Skin of body (tissue), 2 donors: ENCODE measurements around the gene VAMP5. TPM values are rescaled to one million over a fixed set of nuclear protein-coding genes. Genes with fewer than 3 reads are reported as not detected.
"Not testable (repeated sequence)": the region's sequence is repeated elsewhere in the genome, so short reads cannot be mapped to it uniquely, and the experiment has no call there.

Source experiments
- DNase-seq: peaks from one replicate; lab custom pipeline; 2025; lab: John Stamatoyannopoulos, UW
- total RNA-seq: library from RNA; depleted of rRNA; stranded (reverse); fragments of >200 nt; gene quantifications from one replicate; pipeline ENCODE4 v1.2.3, GENCODE V29; 2014

The VAMP5 gene
- total RNA-seq, 1 donor from 2014 or later = 8.9 TPM

DNA sequence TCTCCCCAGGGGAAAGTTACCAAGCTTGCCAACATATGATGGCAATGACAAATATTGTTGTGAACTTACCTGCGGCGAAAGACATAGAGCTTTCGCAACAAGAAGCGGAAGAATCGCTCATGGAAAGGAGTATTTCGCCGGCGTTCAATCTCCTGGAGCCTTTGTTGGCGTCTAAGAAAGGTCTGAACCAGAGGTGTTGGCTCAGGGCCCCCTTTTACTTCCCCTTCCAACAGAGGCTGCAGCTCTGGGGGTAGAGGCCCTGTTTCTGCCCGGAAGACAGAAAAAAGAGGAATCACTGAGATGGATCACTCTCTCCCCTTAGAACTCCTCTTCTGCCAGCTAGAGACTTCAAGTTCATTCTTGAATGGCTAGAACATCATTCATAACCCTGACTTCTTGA is 33.7 kb upstream of the VAMP5 start:
- no peak for DNase-seq

DNA sequence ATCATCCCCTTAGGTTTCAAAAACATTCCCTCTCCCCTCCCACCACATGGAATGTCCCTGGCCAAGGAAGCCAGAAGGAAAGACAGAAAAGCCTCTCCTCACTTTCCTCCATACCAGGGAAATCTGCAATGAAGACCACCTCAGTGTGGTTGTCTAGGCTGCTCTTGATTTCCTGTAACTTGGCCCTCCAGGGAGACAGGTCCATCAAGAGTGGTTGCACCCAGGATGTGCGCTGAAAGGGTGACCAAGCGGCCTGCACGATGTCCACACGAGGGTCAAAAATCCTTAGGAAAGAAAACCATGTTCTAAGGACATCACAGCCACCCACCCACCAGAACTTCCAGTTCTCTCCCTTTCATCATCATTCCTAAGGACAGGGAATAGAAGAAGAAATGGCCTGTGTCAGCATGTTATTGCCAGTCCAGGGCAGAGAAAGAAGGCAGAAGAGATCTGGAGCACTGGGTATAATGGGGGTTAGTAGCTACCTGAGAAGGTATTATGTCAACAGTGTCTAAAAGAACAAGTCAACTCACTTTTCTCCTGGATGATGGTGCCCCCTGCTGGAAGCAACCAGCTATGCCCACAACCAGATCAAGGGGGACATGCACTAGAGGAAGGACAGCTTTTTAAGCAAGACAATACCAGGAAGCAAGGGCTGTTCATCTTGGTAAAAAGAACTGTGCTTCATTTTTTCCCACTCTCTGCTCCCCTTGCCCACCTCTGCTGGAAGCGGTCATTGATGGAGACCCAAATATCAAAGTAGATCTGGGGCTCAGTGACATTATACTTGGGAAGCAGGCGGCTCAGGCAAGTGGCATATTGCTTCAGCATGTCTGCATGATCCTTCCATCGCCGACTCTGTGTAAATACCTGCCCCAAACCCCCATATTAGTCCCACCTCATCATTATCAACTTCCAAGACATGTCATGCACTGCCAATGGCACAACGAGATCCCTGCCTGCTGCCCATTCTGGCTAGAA is 32.2 kb upstream of the VAMP5 start:
- peak; percentile 66 for DNase-seq

DNA sequence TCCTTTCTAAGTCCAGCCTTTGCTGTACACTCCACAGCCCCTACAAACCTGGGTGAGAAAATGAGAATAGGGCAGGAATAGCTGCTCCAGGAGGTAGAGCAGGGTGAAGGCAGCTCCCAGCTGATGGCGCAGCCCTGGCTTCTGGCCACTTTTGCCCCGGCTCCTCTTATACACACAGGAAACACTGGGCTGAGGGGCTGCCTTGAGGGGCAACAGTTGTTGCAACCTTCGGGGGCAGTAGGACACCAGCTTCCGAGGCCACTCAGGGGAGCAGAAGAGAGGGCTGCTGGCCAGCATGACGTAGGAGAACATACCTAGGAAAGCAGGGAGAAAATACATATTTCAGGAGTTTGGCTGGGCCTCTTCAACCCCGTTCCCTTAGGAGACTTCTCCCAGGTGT is 31.0 kb upstream of the VAMP5 start:
- no peak for DNase-seq

DNA sequence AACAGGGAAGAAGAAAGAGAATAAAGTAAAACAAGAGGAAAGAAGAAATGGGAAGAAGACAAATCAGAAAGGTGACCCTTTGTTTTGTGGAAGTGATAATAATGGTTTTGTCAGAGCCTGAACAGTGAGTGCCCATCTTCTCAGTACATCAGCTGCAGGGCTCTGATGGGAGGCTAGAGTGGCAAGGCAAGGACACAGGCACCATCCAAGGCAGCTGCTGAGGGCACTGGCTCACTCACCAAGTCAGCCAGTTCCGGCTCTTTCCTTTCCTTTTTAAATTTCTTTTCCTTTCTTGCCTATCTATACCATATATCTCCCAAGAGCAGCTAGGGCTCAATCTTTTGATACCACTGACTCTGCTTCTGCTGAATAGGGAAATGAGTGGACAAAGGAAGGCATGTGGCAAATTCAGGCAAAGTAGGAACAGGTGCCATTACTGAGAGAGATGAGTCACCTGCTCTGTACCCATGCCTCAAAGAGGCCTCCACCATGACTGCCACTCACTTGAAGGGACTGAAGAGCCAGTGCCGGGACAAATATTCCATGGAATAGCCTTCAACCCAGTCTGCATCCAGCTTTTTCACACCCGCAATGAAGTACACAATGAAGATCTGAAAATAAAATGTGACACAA is 29.1 kb upstream of the VAMP5 start:
- no peak for DNase-seq

DNA sequence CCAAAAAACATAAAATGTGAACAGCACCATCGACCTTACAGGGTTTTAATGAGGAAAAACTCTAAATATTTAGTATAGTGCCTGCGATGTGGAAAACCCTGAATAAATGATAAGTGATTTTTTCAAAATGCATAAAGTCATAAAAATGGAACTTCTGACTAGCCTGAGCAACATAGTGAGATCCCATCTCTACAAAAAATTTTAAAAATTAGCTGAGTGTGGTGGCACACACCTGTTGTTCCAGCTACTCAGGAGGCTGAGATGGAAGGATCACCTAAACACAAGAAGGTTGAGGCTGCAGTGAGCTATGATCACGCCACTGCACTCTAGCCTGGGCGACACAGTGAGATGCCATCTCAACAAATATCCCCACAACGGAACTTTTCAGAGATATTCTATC is 27.1 kb upstream of the VAMP5 start:
- no peak for DNase-seq

DNA sequence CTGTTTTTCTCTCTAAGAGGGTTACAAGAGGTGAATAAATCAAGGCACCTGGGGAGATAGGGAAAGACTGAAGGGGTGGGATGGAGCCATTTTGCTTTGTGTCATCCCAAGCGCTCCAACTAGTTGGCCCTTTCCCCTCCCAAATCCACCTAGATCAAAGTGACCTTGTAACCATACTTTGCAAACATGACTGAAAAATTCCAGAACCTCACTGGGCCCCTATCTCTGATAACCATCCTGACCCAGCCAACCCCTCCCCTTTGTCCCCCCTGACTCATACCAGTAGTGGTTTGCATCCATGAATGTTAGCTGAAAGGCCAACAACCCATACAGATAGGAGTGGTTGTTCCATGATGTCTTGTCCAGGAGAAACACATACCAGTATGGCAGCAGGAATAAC is 26.1 kb upstream of the VAMP5 start:
- DNase-seq = no peak

DNA sequence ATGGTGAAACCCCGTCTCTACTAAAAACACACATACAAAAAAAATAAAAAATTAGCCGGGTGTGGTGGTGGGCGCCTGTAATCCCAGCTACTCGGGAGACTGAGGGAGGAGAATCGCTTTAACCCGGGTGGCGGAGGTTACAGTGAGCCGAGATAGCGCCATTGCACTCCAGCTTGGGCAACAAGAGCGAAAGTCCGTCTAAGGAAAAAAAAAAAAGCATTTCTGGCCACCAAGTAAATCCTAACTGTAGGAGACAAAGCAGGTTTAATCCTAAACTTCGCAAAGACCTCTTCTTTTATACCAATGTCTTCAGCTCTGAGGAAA is 23.9 kb upstream of the VAMP5 start:
- not testable (repeated sequence) for DNase-seq

DNA sequence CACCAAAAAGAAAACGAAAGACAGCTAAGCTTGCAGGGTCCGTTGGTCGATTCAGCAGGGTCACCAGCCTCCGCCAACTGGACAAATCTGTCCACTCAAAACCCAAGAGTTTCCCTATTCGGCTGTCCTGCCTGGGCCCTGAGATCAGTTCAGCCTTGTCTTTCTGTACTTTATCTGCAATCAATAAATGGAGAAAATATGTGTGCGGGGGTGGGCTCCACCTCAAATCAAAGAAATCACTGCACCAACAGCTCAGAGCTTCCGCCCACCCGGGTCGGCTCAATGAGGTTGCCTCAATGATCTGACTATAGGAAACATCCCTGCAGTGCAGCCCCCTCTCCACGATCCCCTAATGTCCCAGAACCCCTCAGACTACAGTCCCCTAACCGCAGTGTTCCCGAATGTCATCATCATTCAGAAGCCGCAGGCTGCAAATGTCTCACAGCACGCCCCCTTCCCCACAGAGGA is 23.4 kb upstream of the VAMP5 start:
- no peak for DNase-seq

DNA sequence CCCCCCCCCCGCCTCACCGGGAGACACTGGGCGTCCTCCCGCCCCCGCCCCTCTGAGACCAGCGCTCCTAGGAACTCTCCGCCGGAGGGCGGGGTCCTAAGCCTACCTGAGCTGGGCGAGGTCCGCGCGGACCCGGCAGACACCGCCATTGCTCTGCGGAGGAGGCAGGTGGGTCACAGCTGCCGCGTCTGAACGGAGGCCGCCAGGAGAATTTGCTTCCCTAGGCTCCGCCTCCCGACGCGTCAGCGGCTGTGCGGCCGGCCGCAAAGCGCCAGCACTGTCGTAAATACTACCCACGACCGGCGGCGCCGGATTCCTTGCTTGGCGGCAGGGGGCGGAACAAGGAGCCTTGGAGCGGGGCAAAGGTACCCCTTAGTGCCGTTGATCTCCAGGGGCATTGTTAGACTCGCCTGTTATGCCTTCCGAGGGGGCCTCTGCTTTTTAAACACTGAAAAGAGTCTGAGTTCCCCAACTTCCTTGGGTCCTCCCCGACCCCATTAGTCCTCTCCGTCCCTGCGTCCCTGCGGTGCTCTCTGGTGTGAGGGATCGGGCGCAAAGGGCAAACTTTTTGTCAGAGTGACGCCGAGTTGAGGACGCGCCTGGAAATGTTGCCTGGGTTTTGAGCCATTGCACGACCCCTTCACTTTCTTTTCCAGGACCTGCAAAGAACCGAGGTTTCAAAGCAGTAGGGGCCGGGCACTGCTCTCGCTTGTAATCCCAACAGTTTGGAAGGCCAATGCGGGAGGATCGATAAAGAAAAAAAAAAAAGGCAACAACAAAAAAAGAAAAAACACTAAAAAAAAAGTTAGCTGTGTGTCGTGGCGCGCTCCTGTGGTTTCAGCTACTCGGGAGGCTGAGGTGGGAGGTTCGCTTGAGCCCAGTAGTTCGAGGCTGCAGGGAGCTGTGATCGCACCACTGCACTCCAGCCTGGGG is 22.7 kb upstream of the VAMP5 start, which contains the start of gene GGCX:
TSS of gene GGCX (minus strand) at position 214 of the 933 bp plus-strand sequence. CDS start at position 149, 65 bp downstream.
- peak; percentile 89 for DNase-seq

DNA sequence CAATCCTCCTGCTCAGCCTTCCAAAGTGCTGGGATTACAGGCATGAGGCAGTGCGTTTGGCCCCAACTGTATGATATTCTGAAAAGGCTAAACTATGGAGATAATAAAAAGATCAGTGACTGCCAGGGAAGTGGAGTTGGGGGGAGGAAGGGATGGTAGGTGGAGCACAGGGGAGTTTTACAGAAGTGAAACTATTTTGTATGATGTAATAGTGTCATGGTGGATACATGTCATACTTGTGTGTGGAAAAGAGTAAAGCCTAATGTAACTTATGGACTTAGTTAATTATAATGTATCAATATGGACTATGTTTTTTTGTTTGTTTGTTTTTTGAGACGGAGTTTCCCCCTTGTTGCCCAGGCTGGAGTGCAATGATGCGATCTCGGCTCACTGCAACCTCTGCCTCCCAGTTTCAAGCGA is 20.1 kb upstream of the VAMP5 start:
- no peak for DNase-seq

DNA sequence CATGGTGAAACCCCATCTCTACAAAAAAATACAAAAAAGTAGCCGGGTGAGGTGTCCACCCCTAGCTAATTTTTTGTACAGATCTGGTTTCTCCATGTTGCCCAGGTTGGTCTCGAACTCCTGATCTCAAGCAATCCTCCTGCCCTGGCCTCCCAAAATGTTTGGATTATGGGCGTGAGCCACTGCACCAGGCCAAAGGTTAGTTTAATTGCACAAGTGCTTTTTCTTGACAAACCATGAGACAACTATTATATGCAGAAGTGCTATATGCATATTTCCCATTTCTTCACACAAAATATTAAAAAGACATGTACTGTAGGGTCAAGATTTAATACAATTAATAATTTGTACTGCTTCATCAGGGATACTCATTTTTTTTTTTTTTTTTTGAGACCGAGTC is 18.0 kb upstream of the VAMP5 start:
- no peak for DNase-seq

DNA sequence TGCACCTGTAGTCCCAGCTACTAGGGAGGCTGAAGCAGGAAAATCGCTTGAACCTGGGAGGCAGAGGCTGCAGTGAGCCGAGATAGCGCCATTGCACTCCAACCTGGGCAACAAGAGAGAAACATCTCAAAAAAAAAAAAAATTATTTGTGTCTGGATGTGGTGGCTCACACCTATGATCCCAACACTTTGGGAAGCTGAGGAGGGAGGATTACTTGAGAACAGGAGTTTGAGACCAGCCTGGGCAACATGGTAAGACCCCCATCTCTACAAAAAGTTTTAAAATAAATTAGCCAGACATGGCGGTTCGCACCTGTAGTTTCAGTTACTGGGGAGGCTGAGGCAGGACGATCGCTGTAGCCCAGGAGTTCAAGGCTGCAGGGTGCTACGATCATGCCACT is 8.5 kb upstream of the VAMP5 start:
- no peak for DNase-seq

DNA sequence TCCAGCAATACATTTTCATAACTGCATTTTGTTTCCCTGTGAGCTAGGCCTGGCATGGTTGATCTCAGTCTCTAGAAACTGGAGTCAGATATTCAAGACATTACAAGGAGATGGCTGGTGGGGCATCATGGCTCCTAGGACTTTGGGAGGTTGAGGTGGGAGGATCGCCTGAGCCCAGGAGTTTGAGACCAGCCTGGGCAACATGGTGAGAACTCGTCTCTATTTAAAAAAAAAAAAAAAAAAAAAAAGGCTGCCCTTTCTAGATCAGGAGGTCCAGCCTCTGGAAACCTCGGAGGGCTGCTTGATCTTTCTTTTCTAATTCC is 7.2 kb upstream of the VAMP5 start:
- DNase-seq = no peak

DNA sequence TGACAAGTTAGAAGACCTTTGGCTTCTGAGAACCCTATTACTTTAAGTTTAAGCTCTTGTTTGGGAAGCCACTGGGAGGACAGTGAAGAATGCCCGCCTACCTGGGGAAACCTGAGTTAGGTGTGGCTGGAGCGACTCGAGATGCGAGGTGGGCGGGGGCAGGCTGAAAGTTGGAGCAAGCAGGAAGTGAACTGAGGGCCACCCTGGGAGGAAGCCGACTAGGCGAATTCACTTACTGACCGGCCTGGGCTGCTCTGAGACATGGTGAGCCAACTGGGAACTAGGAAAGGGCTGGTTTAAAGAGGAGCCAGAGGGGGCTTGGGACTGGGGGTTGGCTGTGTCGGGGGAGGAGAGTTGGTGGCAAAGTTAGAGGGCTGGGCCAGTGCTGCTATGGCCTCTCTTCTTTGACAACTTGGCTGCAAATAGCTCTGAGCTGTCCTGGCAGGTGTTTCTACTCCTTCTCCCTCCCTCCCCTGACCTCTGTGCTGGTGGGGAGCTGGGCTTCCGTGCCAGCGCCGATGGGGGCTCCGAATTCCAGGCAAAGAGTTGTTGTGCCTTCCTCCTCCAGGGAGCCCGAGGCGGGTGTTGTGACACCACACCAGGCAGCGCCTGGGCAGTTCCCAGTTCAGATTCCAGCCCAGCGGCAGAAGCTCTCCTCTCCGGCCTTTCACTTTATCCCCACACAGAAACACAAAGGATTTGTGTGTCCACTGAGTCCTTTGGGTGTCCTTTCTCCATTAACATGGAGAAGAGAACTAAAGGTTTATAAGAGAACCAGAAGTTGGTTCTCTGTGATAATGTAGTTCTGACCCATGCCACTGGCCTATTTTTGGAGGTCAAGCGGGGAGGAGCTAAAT is 6.6 kb upstream of the VAMP5 start, which contains the start of gene VAMP8:
TSS of gene VAMP8 (plus strand) at position 201 of the 857 bp plus-strand sequence. CDS start at position 262, 61 bp downstream.
- no peak for DNase-seq

DNA sequence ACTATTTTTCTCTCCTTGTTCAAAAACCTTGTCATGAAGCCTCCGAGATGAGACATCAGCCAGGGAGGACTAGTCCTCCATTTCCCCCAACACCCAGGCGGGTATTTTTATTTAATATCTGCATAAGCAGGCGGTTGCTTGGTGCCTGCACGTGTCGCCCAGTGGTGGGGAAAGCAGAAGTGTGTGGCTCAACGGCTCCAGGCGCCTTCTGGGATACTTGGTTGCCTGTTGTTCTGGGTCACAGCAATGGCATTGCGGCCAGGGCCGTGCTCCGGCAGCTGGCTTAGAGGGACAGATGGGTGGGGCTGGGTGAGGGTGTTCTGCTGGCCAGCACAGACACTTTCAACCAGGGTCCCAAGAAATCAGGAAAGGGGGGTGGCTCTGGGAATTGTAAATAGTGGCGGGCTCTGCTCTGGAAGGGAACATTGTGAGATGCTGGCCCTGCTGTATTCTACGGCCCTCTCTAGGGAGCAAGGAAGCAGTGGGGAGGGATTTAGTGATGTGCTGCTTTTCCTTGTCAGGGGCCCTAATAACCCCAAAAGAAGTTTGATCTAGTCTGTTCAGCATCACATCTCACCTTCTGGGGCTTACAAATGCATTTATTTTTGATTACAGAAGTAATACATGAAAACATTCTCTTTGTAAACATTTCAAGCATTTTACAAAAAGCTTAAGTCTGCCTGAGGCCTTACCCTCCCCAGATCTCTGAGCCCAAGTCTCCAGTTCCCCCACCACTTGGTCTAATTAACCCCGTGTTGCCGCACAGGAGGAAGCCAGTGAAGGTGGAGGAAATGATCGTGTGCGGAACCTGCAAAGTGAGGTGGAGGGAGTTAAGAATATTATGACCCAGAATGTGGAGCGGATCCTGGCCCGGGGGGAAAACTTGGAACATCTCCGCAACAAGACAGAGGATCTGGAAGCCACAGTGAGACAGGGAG is 5.7 kb upstream of the VAMP5 start:
- DNase-seq = no peak

DNA sequence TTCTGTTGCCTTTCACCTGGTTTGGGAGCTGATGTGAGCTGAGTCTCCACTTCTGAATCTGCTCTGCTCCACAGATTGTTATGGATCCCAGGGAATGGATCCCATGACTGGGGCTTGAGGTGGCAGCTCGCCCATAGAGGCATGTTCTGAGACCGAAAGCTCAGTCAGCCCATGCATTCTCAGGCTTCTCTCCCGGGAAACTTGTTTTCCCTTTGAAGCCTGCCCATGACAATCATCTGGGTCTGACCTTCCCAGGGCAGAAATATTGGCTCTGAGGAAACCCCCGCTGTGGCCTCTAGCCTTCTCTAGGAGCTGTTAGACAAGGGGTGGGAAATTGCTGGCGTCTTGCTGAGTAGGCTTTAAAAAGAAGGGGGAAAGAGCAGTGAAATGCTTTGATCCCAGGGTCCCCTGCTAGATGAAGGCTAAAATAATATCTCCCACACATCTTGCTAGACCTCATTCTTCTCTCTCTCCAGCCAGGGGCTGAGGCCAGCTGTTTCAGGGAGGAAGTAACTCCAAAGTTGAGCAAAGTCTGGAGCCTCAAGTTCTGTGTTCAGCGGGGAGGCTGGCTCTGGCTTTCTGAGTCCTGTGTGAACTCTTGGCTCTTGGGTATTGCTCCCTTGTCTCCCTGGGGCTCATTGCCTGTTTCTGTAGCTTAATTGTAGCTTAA is 4.8 kb upstream of the VAMP5 start:
- DNase-seq = no peak

DNA sequence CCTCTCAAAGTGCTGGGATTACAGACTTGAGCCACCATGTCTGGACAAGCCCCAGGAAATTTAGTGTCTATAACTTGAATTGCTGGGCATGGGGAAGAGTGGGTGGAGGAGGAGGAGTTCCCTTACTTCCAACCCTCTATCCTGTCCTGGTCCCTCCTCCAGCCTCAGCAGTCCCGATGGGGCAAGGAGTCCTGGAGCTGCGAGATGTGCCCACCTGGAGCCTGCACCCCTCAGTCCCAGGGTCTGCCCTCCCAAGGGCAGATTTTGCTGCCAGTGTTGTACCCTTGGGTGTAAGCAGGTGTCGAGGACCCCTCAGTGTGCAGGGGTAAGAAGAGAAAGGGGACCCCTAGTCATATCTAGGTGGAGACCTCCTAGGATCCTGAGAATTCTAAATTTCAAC is 4.0 kb upstream of the VAMP5 start:
- no peak for DNase-seq

DNA sequence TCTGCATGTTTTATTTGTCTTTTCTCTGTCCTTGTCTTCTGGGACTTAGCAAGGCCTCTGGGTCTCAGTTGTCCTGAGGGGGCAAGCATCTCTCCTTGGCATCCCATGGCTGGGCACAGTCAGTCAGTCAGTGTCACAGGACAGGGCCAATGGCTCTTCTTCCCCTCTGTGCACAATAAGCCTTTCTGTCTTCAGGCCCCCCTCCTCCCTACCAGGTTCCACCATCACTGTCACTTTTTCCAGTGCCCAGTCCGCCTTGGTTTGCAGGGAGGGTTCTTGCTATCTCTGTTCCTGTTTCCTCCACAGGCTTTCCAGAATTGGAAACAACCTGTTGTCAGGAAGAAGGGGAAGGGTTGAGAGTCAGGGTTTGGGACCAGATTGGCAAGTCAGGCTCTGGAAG is 1.7 kb upstream of the VAMP5 start:
- no peak for DNase-seq
